Left colon (tissue), 2 donors: Measurements from ENCODE around the gene LYZL1. TPM values are rescaled to one million over a fixed set of nuclear protein-coding genes. Genes with fewer than 3 reads are reported as not detected.
"Not testable (repeated sequence)": the region's sequence is repeated elsewhere in the genome, so short reads cannot be mapped to it uniquely, and the experiment has no call there.

Experiments used
- ATAC-seq: fragments of 200-7000 bp; cut with Tn5 transposase; one replicate; pipeline ENCODE4 v1.9.1; 2020; ENCODE audit warnings: mild to moderate bottlenecking, moderate library complexity
- DNase-seq, 2 donors: peaks; one replicate each; pipeline ENCODE4 v3.0.0-alpha.2; 2020
- intact Hi-C, 2 donors: fragments of 100-400 bp; cut with DNase I in 1 of 2; cut with micrococcal nuclease in 1 of 2; formaldehyde crosslinking; loops; one replicate each; pipeline versions ENCODE4 v1.11.2 to v1.14.0; 2022; cut with DNase I, micrococcal nuclease
- total RNA-seq, 2 donors: library from RNA; stranded (reverse); fragmentation: NEBNext Ultra II Directional; extraction: Animal tissue kit (Norgen Biotek cat#: 25700); gene quantifications; one replicate each; pipeline ENCODE4 v1.2.1, GENCODE V29; 2021
- donor health status: DM: no; HTN: no; CAD: no.
- donor health status: DM: yes; HTN: yes; CAD: no.

Gene LYZL1
- total RNA-seq, 2 donors from 2014 or later, result not detected

GRCh38 chr10:29353305-29353704, 64.4 kb downstream of the LYZL1 start:
- no peak for ATAC-seq
- DNase-seq, result no peak
- intact Hi-C loops, result no loop called here

GRCh38 chr10:29353887-29354561, 65.2 kb downstream of the LYZL1 start:
- ATAC-seq (no peak), DNase-seq (no peak)
- intact Hi-C loops, result no loop called here

GRCh38 chr10:29355411-29355991, 66.6 kb downstream of the LYZL1 start:
- ATAC-seq (no peak), DNase-seq (no peak)
- intact Hi-C loops, result no loop called here

GRCh38 chr10:29356931-29357330, 68.1 kb downstream of the LYZL1 start:
- DNase-seq (no peak), ATAC-seq (no peak)
- intact Hi-C loops, result no loop called here

GRCh38 chr10:29358010-29358616, 69.2 kb downstream of the LYZL1 start:
- intact Hi-C loops, result no loop called here
- no peak for ATAC-seq
- no peak for DNase-seq

GRCh38 chr10:29360215-29360853, 71.5 kb downstream of the LYZL1 start:
- intact Hi-C loops, DNase-seq, ATAC-seq: not testable (repeated sequence)
